Measurements from ENCODE around the gene DOP1A.

GRCh38 chr6:83199173-83199862 is 131.8 kb downstream of the DOP1A start:
- TF ChIP-seq YY1 (IDR thresholded peaks at IDR 0.05; ENCODE audit: insufficient read depth, insufficient read length): no peak
- no peak for TF ChIP-seq ZNF274 (IDR thresholded peaks at IDR 0.05; ENCODE audit: low read depth, low read length)
- no peak for TF ChIP-seq SUZ12 (IDR thresholded peaks at IDR 0.05; ENCODE audit: extremely low read depth, insufficient read depth, insufficient read length)
